Measurements from ENCODE around the gene FAM200C. TPM values are rescaled to one million over a fixed set of nuclear protein-coding genes. Genes with fewer than 3 reads are reported as not detected.

The FAM200C gene
- total and polyA plus RNA-seq, 2 donors (not counting 1 experiment from before 2014, with no cell fraction given), result 0.28 to 1.3 TPM

DNA sequence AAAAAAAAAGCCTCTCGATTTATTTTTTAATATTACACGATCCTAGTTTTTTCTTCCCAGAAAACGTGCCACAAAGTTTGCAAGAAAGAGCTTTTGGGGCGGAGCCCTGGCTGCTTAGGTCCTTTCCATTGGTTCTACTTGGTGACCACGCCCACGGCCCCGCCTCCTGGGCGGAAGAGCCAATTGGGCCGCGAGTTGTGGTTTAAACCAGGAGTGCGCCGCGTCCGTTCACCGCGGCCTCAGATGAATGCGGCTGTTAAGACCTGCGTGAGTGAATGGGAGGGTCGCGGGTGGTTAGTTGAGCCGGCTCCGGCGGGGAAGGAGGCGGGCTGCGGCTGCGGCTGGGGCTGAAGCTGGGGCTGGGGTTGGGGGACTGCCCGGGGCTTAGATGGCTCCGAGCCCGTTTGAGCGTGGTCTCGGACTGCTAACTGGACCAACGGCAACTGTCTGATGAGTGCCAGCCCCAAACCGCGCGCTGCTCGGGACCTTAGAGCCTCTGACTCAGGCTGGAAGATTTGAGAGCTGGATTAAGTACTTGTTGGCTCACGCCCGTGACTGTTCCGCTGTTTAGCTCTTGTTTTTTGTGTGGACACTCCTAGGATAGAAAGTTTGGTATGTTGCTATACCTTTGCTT, 21.9 kb upstream of the FAM200C start, which contains the start of gene PTTG1:
Gene PTTG1, plus strand, starts transcription at position 231 of the 634 bp plus-strand sequence. CDS start 458 bp downstream, outside the sequence.
- Histone ChIP-seq H3K79me2 (ENCODE audit: control insufficient read depth, insufficient read depth, low read length) (peaks cover 28% of the 10 kb centered on the region), H3K4me2 (replicated peaks; ENCODE audit: low read depth, low read length, poor library complexity, severe bottlenecking) (peak within 1 kb of the TSS; percentile 90), H4K20me1 (ENCODE audit: control insufficient read depth, insufficient read depth, low read length, poor library complexity, severe bottlenecking) (no peaks in the 10 kb centered on the region), H2AFZ (ENCODE audit: insufficient read depth, low read depth, low read length, poor library complexity, severe bottlenecking) (peak within 1 kb of the TSS; percentile 97), H3K9ac (ENCODE audit: low read length) (peak within 1 kb of the TSS; percentile 84), H3K27ac (ENCODE audit: low read length in 2 of 2) (peak within 1 kb of the TSS; percentile 60 to 71), H3K9me3 (ENCODE audit: control extremely low read depth in 1 of 3, control insufficient read depth in 2 of 3, insufficient read depth in 1 of 3, low read length in 2 of 3) (no peaks in the 10 kb centered on the region), H3K4me3 (ENCODE audit: control extremely low read depth in 1 of 5, extremely low read depth in 1 of 5, insufficient read depth in 1 of 5, low read depth in 2 of 5, low read length in 4 of 5) (peak within 1 kb of the TSS; percentile 59 to 87 (median 69)), H3K4me1 (ENCODE audit: control insufficient read depth in 2 of 2, insufficient read depth in 2 of 2, low read length in 2 of 2) (peaks cover 38 to 51% of the 10 kb centered on the region in 2 donors), H3K27me3 (replicated peaks in 1 of 4; ENCODE audit: control extremely low read depth in 1 of 4, control insufficient read depth in 3 of 4, insufficient read depth in 4 of 4, low read length in 3 of 4) (no peaks in the 10 kb centered on the region), H3K36me3 (replicated peaks in 1 of 2; ENCODE audit: control extremely low read depth in 1 of 2, control insufficient read depth in 1 of 2, extremely low read depth in 1 of 2, insufficient read depth in 2 of 2, low read length in 1 of 2) (peaks cover 0 to 2% of the 10 kb centered on the region in 2 experiments)
- H3K27me3 Mint-ChIP-seq, result no peaks in the 10 kb centered on the region
- no peaks in the 10 kb centered on the region for H3K9me3 Mint-ChIP-seq (ENCODE audit: insufficient read depth)
- H3K27ac Mint-ChIP-seq, result peak within 1 kb of the TSS; percentile 88
- intact Hi-C loops (cut with micrococcal nuclease), result loop anchor here (1.0 kb wide), 1 partner anchor 13 kb away; no protein-coding TSS in a partner anchor
- ATAC-seq (ENCODE audit: low read depth), result peak; percentile 72
- ChIA-PET CTCF (interaction anchor here (0.5 to 5.2 kb wide), 3 partner anchors 17 to 1819 kb away, joined by 3 to 79 read pairs (median 4); no protein-coding TSS in a partner anchor), POLR2A (interaction anchor here (0.6 to 1.4 kb wide), 2 partner anchors 17 to 46 kb away, joined by 3 to 7 read pairs; no protein-coding TSS in a partner anchor)
- DNase-seq, result peak; percentile 94
- H3K4me3 Mint-ChIP-seq, result peak within 1 kb of the TSS; percentile 93
- H3K4me1 Mint-ChIP-seq, result peaks cover 69% of the 10 kb centered on the region
- TF ChIP-seq, protein P1, sequence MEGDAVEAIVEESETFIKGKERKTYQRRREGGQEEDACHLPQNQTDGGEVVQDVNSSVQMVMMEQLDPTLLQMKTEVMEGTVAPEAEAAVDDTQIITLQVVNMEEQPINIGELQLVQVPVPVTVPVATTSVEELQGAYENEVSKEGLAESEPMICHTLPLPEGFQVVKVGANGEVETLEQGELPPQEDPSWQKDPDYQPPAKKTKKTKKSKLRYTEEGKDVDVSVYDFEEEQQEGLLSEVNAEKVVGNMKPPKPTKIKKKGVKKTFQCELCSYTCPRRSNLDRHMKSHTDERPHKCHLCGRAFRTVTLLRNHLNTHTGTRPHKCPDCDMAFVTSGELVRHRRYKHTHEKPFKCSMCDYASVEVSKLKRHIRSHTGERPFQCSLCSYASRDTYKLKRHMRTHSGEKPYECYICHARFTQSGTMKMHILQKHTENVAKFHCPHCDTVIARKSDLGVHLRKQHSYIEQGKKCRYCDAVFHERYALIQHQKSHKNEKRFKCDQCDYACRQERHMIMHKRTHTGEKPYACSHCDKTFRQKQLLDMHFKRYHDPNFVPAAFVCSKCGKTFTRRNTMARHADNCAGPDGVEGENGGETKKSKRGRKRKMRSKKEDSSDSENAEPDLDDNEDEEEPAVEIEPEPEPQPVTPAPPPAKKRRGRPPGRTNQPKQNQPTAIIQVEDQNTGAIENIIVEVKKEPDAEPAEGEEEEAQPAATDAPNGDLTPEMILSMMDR (IDR thresholded peaks at IDR 0.05), result no peak
- TF ChIP-seq EZH2 (IDR thresholded peaks at IDR 0.05; ENCODE audit: borderline replicate concordance, insufficient read depth, low read depth, low read length, poor library complexity, severe bottlenecking), result no peak
- under 1% methylated on average over 36 of the region's 39 CpGs for WGBS (ENCODE audit: insufficient coverage)

DNA sequence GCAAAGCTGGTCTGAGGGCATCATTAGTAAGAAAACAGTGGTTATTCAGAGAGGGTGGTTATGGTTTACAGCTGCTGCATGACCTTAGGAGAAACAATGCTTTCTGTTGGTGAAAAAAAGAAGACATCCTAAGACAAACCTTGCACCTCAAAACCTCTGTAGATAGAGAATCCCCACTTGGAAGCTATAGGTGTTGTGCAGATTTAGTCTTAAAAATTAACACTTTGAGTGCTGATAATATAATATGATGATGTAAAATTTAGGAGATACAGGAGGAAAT, 20.4 kb upstream of the FAM200C start:
- H3K4me1 ChIP-seq (ENCODE audit: control insufficient read depth in 2 of 2, insufficient read depth in 2 of 2, low read length in 2 of 2), result peaks cover 38 to 48% of the 10 kb centered on the region in 2 donors
- DNase-seq, result no peak

More for the DNA sequence above, 20.4 kb upstream of the FAM200C start:
- Mint-ChIP-seq H3K27me3 (no peaks in the 10 kb centered on the region), H3K27ac (peak overlapping the region; percentile 87), H3K9me3 (ENCODE audit: insufficient read depth) (no peaks in the 10 kb centered on the region), H3K4me1 (peaks cover 76% of the 10 kb centered on the region), H3K4me3 (peak overlapping the region; percentile 92)
- intact Hi-C loops (cut with micrococcal nuclease), result no loop called here
- H3K4me3 ChIP-seq (ENCODE audit: control extremely low read depth in 1 of 5, extremely low read depth in 1 of 5, insufficient read depth in 1 of 5, low read depth in 2 of 5, low read length in 4 of 5), result peak overlapping the region in 1 of 5 experiments; percentile 92
- ATAC-seq (ENCODE audit: low read depth), result no peak
- peak overlapping the region; percentile 95 for H3K27ac ChIP-seq (ENCODE audit: low read length in 2 of 2)
- H3K4me2 ChIP-seq (replicated peaks; ENCODE audit: low read depth, low read length, poor library complexity, severe bottlenecking), result peak overlapping the region; percentile 80
- no peaks in the 10 kb centered on the region for H4K20me1 ChIP-seq (ENCODE audit: control insufficient read depth, insufficient read depth, low read length, poor library complexity, severe bottlenecking)
- POLR2A ChIA-PET, result interaction anchor here (1.5 kb wide), 1 partner anchor 19 kb away, joined by 7 read pairs; no protein-coding TSS in a partner anchor
- peaks cover 40% of the 10 kb centered on the region for H3K79me2 ChIP-seq (ENCODE audit: control insufficient read depth, insufficient read depth, low read length)
- H3K27me3 ChIP-seq (replicated peaks in 1 of 4; ENCODE audit: control extremely low read depth in 1 of 4, control insufficient read depth in 3 of 4, insufficient read depth in 4 of 4, low read length in 3 of 4), result no peaks in the 10 kb centered on the region
- H3K9ac ChIP-seq (ENCODE audit: low read length), result peak overlapping the region; percentile 95
- TF ChIP-seq EZH2 (IDR thresholded peaks at IDR 0.05; ENCODE audit: borderline replicate concordance, insufficient read depth, low read depth, low read length, poor library complexity, severe bottlenecking), result no peak
- TF ChIP-seq, protein P1 (IDR thresholded peaks at IDR 0.05), result no peak
- no peaks in the 10 kb centered on the region for H3K9me3 ChIP-seq (ENCODE audit: control extremely low read depth in 1 of 3, control insufficient read depth in 2 of 3, insufficient read depth in 1 of 3, low read length in 2 of 3)
- H2AFZ ChIP-seq (ENCODE audit: insufficient read depth, low read depth, low read length, poor library complexity, severe bottlenecking), result peak overlapping the region; percentile 30
- CTCF ChIA-PET, result interaction anchor here (1.5 to 3.5 kb wide), 3 partner anchors 9 to 47 kb away, joined by 6 to 57 read pairs (median 7); no protein-coding TSS in a partner anchor
- H3K36me3 ChIP-seq (replicated peaks in 1 of 2; ENCODE audit: control extremely low read depth in 1 of 2, control insufficient read depth in 1 of 2, extremely low read depth in 1 of 2, insufficient read depth in 2 of 2, low read length in 1 of 2), result peaks cover 0 to 9% of the 10 kb centered on the region in 2 experiments

Data from B cell (primary cell).